Small intestine (tissue), 7 donors: ENCODE measurements around the gene EPHA5. TPM values are rescaled to one million over a fixed set of nuclear protein-coding genes. Genes with fewer than 3 reads are reported as not detected.
"Not testable (repeated sequence)": the region's sequence is repeated elsewhere in the genome, so short reads cannot be mapped to it uniquely, and the experiment has no call there.

Source experiments
- DNase-seq, 2 donors: peaks; one replicate each; pipeline versions ENCODE4 v3.0.0 to v3.0.0-alpha.2; 2013
- FAIRE-seq: peaks from 2 replicates; lab custom pipeline; 2012; peaks lifted over from hg19 to GRCh38; lab: Jason Lieb, UNC
- H3K27ac ChIP-seq, 3 donors: one replicate each; pipeline ENCODE4 v1.5.1; 2013; ENCODE audit warnings: low read length in 2 of 3, mild to moderate bottlenecking in 2 of 3, control low read depth in 1 of 3, inconsistent platforms in 1 of 3, low read depth in 1 of 3, moderate library complexity in 1 of 3
- H3K27me3 ChIP-seq, 3 donors: one replicate each; pipeline ENCODE4 v1.6.1; 2013; ENCODE audit warnings: low read length in 3 of 3, inconsistent platforms in 1 of 3; ENCODE audit not compliant: control insufficient read depth in 3 of 3, insufficient read depth in 3 of 3
- H3K36me3 ChIP-seq, 3 donors: one replicate each; pipeline ENCODE4 v1.6.1; 2013; ENCODE audit warnings: low read length in 3 of 3, inconsistent platforms in 1 of 3, low read depth in 1 of 3, mild to moderate bottlenecking in 1 of 3, moderate library complexity in 1 of 3; ENCODE audit not compliant: control insufficient read depth in 3 of 3, insufficient read depth in 2 of 3
- H3K4me1 ChIP-seq, 3 donors: one replicate each; pipeline ENCODE4 v1.6.1; 2013; ENCODE audit warnings: low read length in 2 of 3, inconsistent platforms in 1 of 3, low read depth in 1 of 3, mild to moderate bottlenecking in 1 of 3, moderate library complexity in 1 of 3; ENCODE audit not compliant: control insufficient read depth in 3 of 3, insufficient read depth in 2 of 3
- H3K4me3 ChIP-seq, 3 donors: one replicate each; pipeline ENCODE4 v1.5.1; 2013; ENCODE audit warnings: low read length in 3 of 3, control low read depth in 1 of 3, inconsistent platforms in 1 of 3, low read depth in 1 of 3, mild to moderate bottlenecking in 1 of 3, moderate library complexity in 1 of 3
- H3K9me3 ChIP-seq, 2 donors: one replicate each; pipeline ENCODE4 v1.6.1; 2013; ENCODE audit warnings: low read depth in 1 of 2, low read length in 1 of 2; ENCODE audit not compliant: control insufficient read depth in 2 of 2, insufficient read depth in 1 of 2
- WGBS, 3 donors: extraction: QIAGEN DNeasy Blood & Tissue Kit; methylation state at CpG; one replicate each; pipeline ENCODE4 v1.1.7; 2013; 5-methylcytosine and 5-hydroxymethylcytosine counted together
- polyA plus RNA-seq, 4 donors: library from polyadenylated mRNA; stranded (reverse) in 3 of 4; unstranded in 1 of 4; fragments of 200-250 nt in 3 of 4; fragments of 120-200 nt in 1 of 4; gene quantifications; one replicate each; pipeline versions ENCODE4 v1.2.1 to v1.2.3, GENCODE V29; 2013
- donor health status: healthy with polysubstance abuse.
- donor health status: control.
- donor health status: control.
- donor health status: Bipolar disorder and iron deficiency.
- donor health status: healthy.

EPHA5 gene
- polyA plus RNA-seq, 4 donors: 0.03 to 0.07 TPM; not detected in 2

GRCh38 chr4:65316534-65316933 lies 353.8 kb downstream of the EPHA5 start:
- DNase-seq (no peak), FAIRE-seq (no peak)
- Histone ChIP-seq H3K4me3 (no peak overlapping the region), H3K4me1 (no peaks in the 10 kb centered on the region), H3K9me3 (no peaks in the 10 kb centered on the region), H3K27me3 (no peaks in the 10 kb centered on the region), H3K27ac (no peak overlapping the region), H3K36me3 (no peaks in the 10 kb centered on the region)
- 70 to 73% (median 70%) methylated on average over 4 of the region's 4 CpGs for WGBS, 3 donors

GRCh38 chr4:65311120-65311519 lies 359.2 kb downstream of the EPHA5 start:
- H3K27ac ChIP-seq: no peak overlapping the region
- H3K4me3 ChIP-seq: no peak overlapping the region
- peak; percentile 15 for FAIRE-seq
- no peaks in the 10 kb centered on the region for H3K9me3 ChIP-seq
- 85 to 87% (median 86%) methylated on average over 3 of the region's 3 CpGs for WGBS, 3 donors
- no peaks in the 10 kb centered on the region for H3K4me1 ChIP-seq
- no peaks in the 10 kb centered on the region for H3K27me3 ChIP-seq
- DNase-seq: no peak
- H3K36me3 ChIP-seq: no peaks in the 10 kb centered on the region

- no peaks in the 10 kb centered on the region for H3K9me3 ChIP-seq
- H3K4me1 ChIP-seq: no peaks in the 10 kb centered on the region
- no peak overlapping the region for H3K4me3 ChIP-seq
- 77 to 91% (median 84%) methylated on average over 1 of the region's 1 CpG for WGBS, 3 donors
- DNase-seq (no peak), FAIRE-seq (no peak)
- no peaks in the 10 kb centered on the region for H3K36me3 ChIP-seq
- H3K27me3 ChIP-seq: no peaks in the 10 kb centered on the region
- no peak overlapping the region for H3K27ac ChIP-seq
Observed at GRCh38 chr4:65310586-65310985, 359.7 kb downstream of the EPHA5 start.

GRCh38 chr4:65308626-65309025 lies 361.7 kb downstream of the EPHA5 start:
- H3K4me3 ChIP-seq, FAIRE-seq, DNase-seq, H3K27me3 ChIP-seq, H3K9me3 ChIP-seq, H3K27ac ChIP-seq, H3K4me1 ChIP-seq, H3K36me3 ChIP-seq: not testable (repeated sequence)
- 84 to 93% (median 85%) methylated on average over 8 of the region's 8 CpGs for WGBS, 3 donors

- Histone ChIP-seq H3K4me1 (no peaks in the 10 kb centered on the region), H3K4me3 (no peak overlapping the region), H3K27ac (no peak overlapping the region), H3K36me3 (no peaks in the 10 kb centered on the region), H3K27me3 (no peaks in the 10 kb centered on the region), H3K9me3 (no peaks in the 10 kb centered on the region)
- FAIRE-seq (no peak), DNase-seq (no peak)
- 23 to 29% (median 26%) methylated on average over 1 of the region's 1 CpG for WGBS, 3 donors
Observed at GRCh38 chr4:65302145-65302544, 368.1 kb downstream of the EPHA5 start.

- FAIRE-seq: no peak
- WGBS, 3 donors: 61 to 73% (median 64%) methylated on average over 4 of the region's 4 CpGs
Observed at GRCh38 chr4:65296246-65296645, 374.0 kb downstream of the EPHA5 start.

GRCh38 chr4:65287071-65287470 lies 383.2 kb downstream of the EPHA5 start:
- no peaks in the 10 kb centered on the region for H3K27me3 ChIP-seq
- peaks cover 0 to 3% of the 10 kb centered on the region in 2 donors for H3K9me3 ChIP-seq
- no peak overlapping the region for H3K27ac ChIP-seq
- DNase-seq (no peak), FAIRE-seq (no peak)
- no peaks in the 10 kb centered on the region for H3K4me1 ChIP-seq
- no peak overlapping the region for H3K4me3 ChIP-seq
- H3K36me3 ChIP-seq: no peaks in the 10 kb centered on the region
- WGBS, 3 donors: 62 to 72% (median 68%) methylated on average over 3 of the region's 3 CpGs

More at GRCh38 chr4:65296246-65296645, 374.0 kb downstream of the EPHA5 start:
- H3K27me3 ChIP-seq: no peaks in the 10 kb centered on the region
- no peaks in the 10 kb centered on the region for H3K9me3 ChIP-seq
- H3K27ac ChIP-seq: no peak overlapping the region
- DNase-seq: no peak
- H3K4me3 ChIP-seq: no peak overlapping the region
- H3K36me3 ChIP-seq: no peaks in the 10 kb centered on the region
- no peaks in the 10 kb centered on the region for H3K4me1 ChIP-seq
